ENCODE measurements around the gene MICAL3. TPM values are rescaled to one million over a fixed set of nuclear protein-coding genes. Genes with fewer than 3 reads are reported as not detected.
A peak's percentile ranks its signal among the peaks of the same experiment; 100 is the strongest.

Gene MICAL3
- total and polyA plus RNA-seq, 9 of the 15 experiments (the other 6 are each of a cell fraction or from before 2014, with no cell fraction given), result 0.53 to 32.1 (median 12.3) TPM

- TF ChIP-seq MAZ (CRISPR knock-in tag; conservative IDR thresholded peaks at IDR 0.05 in 1 of 2, IDR thresholded peaks at IDR 0.05 in 1 of 2), result 0 out of 4 replicates have a peak, but pooled peaks of 1 of the 2 experiments have one; percentile 29
- no peak for TF ChIP-seq TFAP4 (CRISPR knock-in tag; IDR thresholded peaks at IDR 0.05; ENCODE audit: borderline replicate concordance)
- TF ChIP-seq FOXJ3 (CRISPR knock-in tag; IDR thresholded peaks at IDR 0.05), result no peak
- no peak for TF ChIP-seq NFE2 (IDR thresholded peaks at IDR 0.05; ENCODE audit: low read depth)
- no peak for TF ChIP-seq ZNF778 (CRISPR knock-in tag; IDR thresholded peaks at IDR 0.05)
- no peak for TF ChIP-seq USF1 (CRISPR knock-in tag; IDR thresholded peaks at IDR 0.05)
- no peak for TF ChIP-seq ZBTB43 (CRISPR knock-in tag; IDR thresholded peaks at IDR 0.05)
- no peak for TF ChIP-seq TSHZ1 (CRISPR knock-in tag; IDR thresholded peaks at IDR 0.05)
- no peak for TF ChIP-seq XRCC5 (IDR thresholded peaks at IDR 0.05; ENCODE audit: low read depth, low read length)
- no peak for TF ChIP-seq CLOCK (CRISPR knock-in tag; IDR thresholded peaks at IDR 0.05; ENCODE audit: borderline replicate concordance)
- TF ChIP-seq CBX5 (IDR thresholded peaks at IDR 0.05; ENCODE audit: borderline replicate concordance, low read depth), result no peak
- TF ChIP-seq ZNF174 (CRISPR knock-in tag; IDR thresholded peaks at IDR 0.05), result no peak
- TF ChIP-seq YBX1 (IDR thresholded peaks at IDR 0.05), result no peak
- TF ChIP-seq THAP12 (CRISPR knock-in tag; IDR thresholded peaks at IDR 0.05), result 0 out of 2 replicates have a peak, but pooled peaks have one; percentile 47
Observed at GRCh38 chr22:17774206-17774925, 250.0 kb downstream of the MICAL3 start, which contains the start of gene BID (continued).

Data from K562 (cell line).